GM23248 (cell line): ENCODE measurements around the gene TIMM50. TPM values are rescaled to one million over a fixed set of nuclear protein-coding genes. Genes with fewer than 3 reads are reported as not detected.

Experiments
- DNase-seq: peaks from one replicate; pipeline ENCODE4 v3.0.0-alpha.2; 2015
- H2AFZ ChIP-seq: fragments of 200-600 bp; sonication (generic); 2 replicates; pipeline ENCODE4 v1.6.1; 2016; ENCODE audit warnings: antibody characterized with exemption
- H3F3A ChIP-seq: fragments of 200-600 bp; sonication (generic); 2 replicates; pipeline ENCODE4 v1.6.1; 2016; ENCODE audit warnings: mild to moderate bottlenecking, antibody characterized with exemption, mixed run types; ENCODE audit not compliant: insufficient read depth
- H3K27ac ChIP-seq: fragments of 200-600 bp; sonication (generic); 2 replicates; pipeline ENCODE4 v1.5.1; 2016; ENCODE audit warnings: mild to moderate bottlenecking
- H3K27me3 ChIP-seq: fragments of 200-600 bp; sonication (generic); replicated peaks from 2 replicates; pipeline ENCODE4 v1.6.1; 2016; ENCODE audit warnings: mild to moderate bottlenecking; ENCODE audit not compliant: insufficient read depth
- H3K36me3 ChIP-seq: fragments of 200-600 bp; sonication (generic); 2 replicates; pipeline ENCODE4 v1.6.1; 2016; ENCODE audit warnings: low read depth, mild to moderate bottlenecking
- H3K4me1 ChIP-seq: fragments of 200-600 bp; sonication (generic); 2 replicates; pipeline ENCODE4 v1.6.1; 2016; ENCODE audit warnings: mild to moderate bottlenecking; ENCODE audit not compliant: insufficient read depth
- H3K4me2 ChIP-seq: fragments of 200-600 bp; sonication (generic); one replicate; pipeline ENCODE4 v1.6.1; 2016; ENCODE audit warnings: mild to moderate bottlenecking; ENCODE audit not compliant: unreplicated experiment
- H3K4me3 ChIP-seq: fragments of 200-600 bp; sonication (generic); 2 replicates; pipeline ENCODE4 v1.5.1; 2016; ENCODE audit warnings: mild to moderate bottlenecking
- H3K79me2 ChIP-seq: fragments of 200-600 bp; sonication (generic); 2 replicates; pipeline ENCODE4 v1.6.1; 2016; ENCODE audit warnings: mild to moderate bottlenecking; ENCODE audit not compliant: insufficient read depth
- H3K9ac ChIP-seq: fragments of 200-600 bp; sonication (generic); 2 replicates; pipeline ENCODE4 v1.6.1; 2016; ENCODE audit warnings: mild to moderate bottlenecking
- H3K9me2 ChIP-seq: fragments of 200-600 bp; sonication (generic); 2 replicates; pipeline ENCODE4 v1.6.1; 2016; ENCODE audit warnings: mixed run types, mild to moderate bottlenecking, moderate library complexity; ENCODE audit not compliant: insufficient read depth
- H3K9me3 ChIP-seq: fragments of 200-600 bp; sonication (generic); one replicate; pipeline ENCODE4 v1.6.1; 2017; ENCODE audit warnings: low read depth
- H4K20me1 ChIP-seq: fragments of 200-600 bp; sonication (generic); 2 replicates; pipeline ENCODE4 v1.6.0; 2016; ENCODE audit not compliant: insufficient read depth
- EZH2 ChIP-seq: fragments of 200-600 bp; sonication (generic); IDR thresholded peaks from 2 replicates; pipeline ENCODE4 v1.6.1; 2018; ENCODE audit warnings: antibody characterized with exemption, mild to moderate bottlenecking; ENCODE audit not compliant: insufficient read depth, poor library complexity, severe bottlenecking
- EZH2phosphoT487 ChIP-seq: fragments of 200-600 bp; sonication (generic); IDR thresholded peaks from 2 replicates; pipeline ENCODE4 v1.6.1; 2018; ENCODE audit warnings: antibody characterized with exemption, moderate library complexity, mild to moderate bottlenecking, low read depth; ENCODE audit not compliant: insufficient read depth
- WGBS, 2 experiments: methylation state at CpG; one replicate each; pipeline ENCODE4 v1.1.6; 2015 to 2017; ENCODE audit warnings: low lambda C conversion rate in 2 of 2, low coverage in 1 of 2; ENCODE audit errors: missing lambda C conversion rate in 2 of 2; 5-methylcytosine and 5-hydroxymethylcytosine counted together
- in situ Hi-C: fragments of 300-500 bp; cut with MboI; formaldehyde crosslinking; loops from 2 replicates; pipeline ENCODE4 v1.15.0; 2020
- polyA plus RNA-seq: library from polyadenylated mRNA; unstranded; fragments of >200 nt; fragmentation: Nextera tagmentation; extraction: Ambion mirVana; gene quantifications from 2 replicates; pipeline ENCODE4 v1.2.1, GENCODE V29; 2016
- total RNA-seq: library from RNA; depleted of rRNA; stranded (reverse); fragments of >200 nt; shearing (Covaris generic); gene quantifications from 2 replicates; pipeline ENCODE4 v1.2.3, GENCODE V29; 2014

Gene TIMM50
- total and polyA plus RNA-seq, 2 experiments from 2014 or later, result 66.7 to 82.0 TPM

DNA sequence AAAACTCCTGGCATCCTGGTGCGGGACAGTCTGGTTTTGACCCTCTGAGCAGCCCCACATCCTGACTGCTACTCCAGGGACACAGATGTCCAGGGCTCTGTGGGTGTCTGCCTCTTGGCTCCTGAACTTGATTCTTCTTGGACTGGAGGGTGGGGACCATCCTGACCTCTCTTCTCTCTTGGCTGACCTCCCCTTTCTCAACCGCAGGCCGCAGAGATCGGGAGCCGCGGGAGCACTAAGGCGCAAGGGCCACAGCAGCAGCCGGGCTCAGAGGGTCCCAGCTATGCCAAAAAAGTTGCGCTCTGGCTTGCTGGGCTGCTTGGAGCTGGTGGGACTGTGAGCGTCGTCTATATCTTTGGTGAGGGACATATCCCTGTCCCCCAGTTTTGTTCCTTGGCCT, 1.0 kb downstream of the TIMM50 start:
- H3K36me3 ChIP-seq, result no peaks in the 10 kb centered on the region; the same call in 1 of the 2 replicates
- peak overlapping the region; percentile 91 for H3K4me2 ChIP-seq
- peaks cover 14% of the 10 kb centered on the region for H3F3A ChIP-seq
- no peaks in the 10 kb centered on the region for H4K20me1 ChIP-seq
- in situ Hi-C loops, result no loop called here
- 70 to 73% methylated on average over 11 of the region's 11 CpGs for WGBS, 2 experiments
- peaks cover 8% of the 10 kb centered on the region for H3K4me1 ChIP-seq
- peak overlapping the region; percentile 98 for H3K9ac ChIP-seq
- DNase-seq, result no peak
- H3K9me2 ChIP-seq, result no peaks in the 10 kb centered on the region
- no peaks in the 10 kb centered on the region for H3K27me3 ChIP-seq
- TF ChIP-seq EZH2phosphoT487 (no peak), EZH2 (no peak)
- peak overlapping the region; percentile 89; the same call in 1 of the 2 replicates for H2AFZ ChIP-seq
- peaks cover 48% of the 10 kb centered on the region for H3K79me2 ChIP-seq
- H3K9me3 ChIP-seq, result no peaks in the 10 kb centered on the region
- H3K4me3 ChIP-seq, result peak overlapping the region; percentile 95
- H3K27ac ChIP-seq, result no peak overlapping the region

DNA sequence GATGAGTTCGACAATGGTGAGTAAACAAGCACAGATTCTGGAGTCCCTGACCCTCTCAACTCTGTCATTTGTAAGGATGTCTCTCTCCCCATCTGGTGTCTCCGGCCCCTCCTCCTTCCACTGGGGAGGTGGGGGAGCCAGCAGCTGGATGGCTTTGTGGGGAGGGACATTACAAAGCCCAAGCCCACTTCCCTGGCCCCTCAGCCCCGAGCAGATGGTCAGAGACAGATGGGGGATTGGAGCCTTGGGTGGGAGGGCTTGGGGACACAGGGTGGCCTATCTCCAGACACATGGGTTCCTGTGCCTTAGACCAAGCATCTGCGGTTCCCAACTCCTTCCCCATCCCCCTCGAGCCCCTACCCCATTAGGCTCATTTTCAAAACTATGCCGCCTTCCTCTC, 2.5 kb downstream of the TIMM50 start:
- H3K79me2 ChIP-seq, result peaks cover 48% of the 10 kb centered on the region
- H3K4me2 ChIP-seq, result no peak overlapping the region
- in situ Hi-C loops, result no loop called here
- 56 to 70% methylated on average over 6 of the region's 6 CpGs for WGBS, 2 experiments
- no peak overlapping the region for H3K4me3 ChIP-seq
- TF ChIP-seq EZH2phosphoT487 (no peak), EZH2 (no peak)
- no peak overlapping the region for H3K27ac ChIP-seq
- no peak overlapping the region for H2AFZ ChIP-seq
- H3F3A ChIP-seq, result peaks cover 9% of the 10 kb centered on the region
- DNase-seq, result no peak
- H3K9me2 ChIP-seq, result no peaks in the 10 kb centered on the region
- no peaks in the 10 kb centered on the region for H3K9me3 ChIP-seq
- no peaks in the 10 kb centered on the region for H4K20me1 ChIP-seq
- peaks cover 8% of the 10 kb centered on the region for H3K4me1 ChIP-seq
- H3K27me3 ChIP-seq, result no peaks in the 10 kb centered on the region
- H3K36me3 ChIP-seq, result no peaks in the 10 kb centered on the region; the same call in 1 of the 2 replicates
- no peak overlapping the region for H3K9ac ChIP-seq

DNA sequence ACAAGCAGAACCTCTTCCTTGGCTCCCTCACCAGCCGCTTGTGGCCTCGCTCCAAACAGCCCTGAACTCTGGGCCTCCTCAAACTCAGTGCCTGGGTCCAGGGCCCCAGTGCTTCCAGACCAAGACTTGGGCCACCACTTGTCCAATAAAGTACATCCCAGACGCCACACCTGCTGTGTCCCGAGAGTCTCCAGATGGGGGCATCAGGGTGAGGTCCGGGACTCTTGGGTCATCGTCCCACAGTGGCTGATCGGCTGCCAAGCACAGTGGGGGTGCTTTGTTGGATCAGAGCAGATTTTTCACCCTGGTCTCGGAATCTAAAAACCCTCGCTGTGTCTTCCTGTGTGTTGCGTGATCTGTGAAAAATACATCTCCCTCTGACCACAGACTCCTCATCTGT, 9.1 kb downstream of the TIMM50 start:
- in situ Hi-C loops, result no loop called here
- H3K4me2 ChIP-seq, result no peak overlapping the region
- TF ChIP-seq EZH2phosphoT487, result no peak
- TF ChIP-seq EZH2, result no peak
- no peak for DNase-seq
- H3K4me1 ChIP-seq, result no peaks in the 10 kb centered on the region
- H3K4me3 ChIP-seq, result no peak overlapping the region
- no peaks in the 10 kb centered on the region for H3K9me3 ChIP-seq
- H3K9ac ChIP-seq, result no peak overlapping the region
- H3K27ac ChIP-seq, result no peak overlapping the region
- no peaks in the 10 kb centered on the region; the same call in 1 of the 2 replicates for H3K36me3 ChIP-seq
- no peaks in the 10 kb centered on the region for H3F3A ChIP-seq
- H2AFZ ChIP-seq, result no peak overlapping the region
- no peaks in the 10 kb centered on the region for H4K20me1 ChIP-seq
- no peaks in the 10 kb centered on the region for H3K27me3 ChIP-seq
- WGBS, 2 experiments, result 83 to 95% methylated on average over 10 of the region's 10 CpGs
- peaks cover 7% of the 10 kb centered on the region; the same call in 1 of the 2 replicates for H3K79me2 ChIP-seq
- no peaks in the 10 kb centered on the region for H3K9me2 ChIP-seq

DNA sequence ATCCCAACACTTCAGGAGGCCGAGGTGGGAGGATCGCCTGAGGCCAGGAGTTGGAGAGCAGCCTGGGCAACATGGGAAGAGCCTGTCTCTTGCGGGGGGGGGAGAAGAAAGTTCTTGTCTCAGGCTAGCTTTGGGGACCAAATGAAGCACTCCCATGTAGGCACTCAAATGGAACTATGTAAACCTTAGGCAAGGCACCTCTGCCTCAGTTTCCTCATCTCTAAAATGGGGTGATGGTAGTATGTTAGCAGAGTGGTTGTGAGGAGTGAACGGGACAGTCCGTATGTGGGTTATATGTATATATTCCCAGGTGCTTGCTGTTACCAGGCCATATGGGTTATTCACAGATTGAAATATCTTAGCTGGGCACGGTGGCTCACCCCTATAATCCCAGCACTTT, 11.6 kb downstream of the TIMM50 start:
- Histone ChIP-seq H3K9ac (no peak overlapping the region), H3K9me3 (no peaks in the 10 kb centered on the region), H3K79me2 (no peaks in the 10 kb centered on the region), H3K27me3 (peaks cover 12% of the 10 kb centered on the region; the same call in 1 of the 2 replicates), H4K20me1 (no peaks in the 10 kb centered on the region), H3K9me2 (no peaks in the 10 kb centered on the region), H2AFZ (no peak overlapping the region), H3K36me3 (no peaks in the 10 kb centered on the region; the same call in 1 of the 2 replicates), H3K27ac (no peak overlapping the region), H3F3A (no peaks in the 10 kb centered on the region), H3K4me1 (no peaks in the 10 kb centered on the region), H3K4me2 (no peak overlapping the region), H3K4me3 (no peak overlapping the region)
- TF ChIP-seq EZH2phosphoT487 (no peak), EZH2 (no peak)
- DNase-seq, result no peak
- 91 to 94% methylated on average over 6 of the region's 6 CpGs for WGBS, 2 experiments
- in situ Hi-C loops, result no loop called here

DNA sequence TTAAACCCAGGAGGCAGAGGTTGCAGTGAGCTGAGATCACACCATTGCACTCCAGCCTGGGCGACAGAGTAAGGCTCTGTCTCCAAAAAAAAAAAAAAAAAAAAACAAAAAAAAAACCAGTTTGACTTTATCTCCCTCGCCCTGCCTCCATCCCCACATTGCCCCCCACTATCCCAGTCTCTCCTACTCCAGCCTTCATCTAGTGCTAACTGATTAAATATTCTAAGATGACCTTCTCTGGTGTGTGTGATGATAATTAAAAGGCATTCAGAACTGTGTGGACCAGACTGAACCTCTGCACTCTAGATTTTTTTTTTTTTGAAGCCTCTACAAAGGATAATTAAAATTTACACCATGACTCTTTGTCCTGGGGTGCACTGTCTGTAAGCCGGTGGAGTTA, 12.2 kb downstream of the TIMM50 start:
- in situ Hi-C loops, result no loop called here

More for the DNA sequence above, 12.2 kb downstream of the TIMM50 start:
- Histone ChIP-seq H3K4me1 (no peaks in the 10 kb centered on the region), H3F3A (no peaks in the 10 kb centered on the region), H3K79me2 (no peaks in the 10 kb centered on the region), H3K9me2 (no peaks in the 10 kb centered on the region), H3K27me3 (peaks cover 17% of the 10 kb centered on the region), H3K9me3 (no peaks in the 10 kb centered on the region), H2AFZ (no peak overlapping the region), H3K9ac (no peak overlapping the region), H3K4me2 (no peak overlapping the region), H4K20me1 (no peaks in the 10 kb centered on the region), H3K36me3 (no peaks in the 10 kb centered on the region; the same call in 1 of the 2 replicates), H3K27ac (no peak overlapping the region), H3K4me3 (no peak overlapping the region)
- 73 to 75% methylated on average over 3 of the region's 3 CpGs for WGBS, 2 experiments
- TF ChIP-seq EZH2 (no peak), EZH2phosphoT487 (no peak)
- DNase-seq, result no peak
